GM23338 (cell line): ENCODE measurements around the gene DCST2. TPM values are rescaled to one million over a fixed set of nuclear protein-coding genes. Genes with fewer than 3 reads are reported as not detected.

ENCODE experiments used
- ATAC-seq: fragments of 200-7000 bp; cut with Tn5 transposase; 3 replicates; pipeline ENCODE4 v1.9.1; 2020
- DNase-seq: peaks from one replicate; pipeline ENCODE4 v3.0.0-alpha.2; 2015; ENCODE audit warnings: low spot score
- H2AFZ ChIP-seq: fragments of 200-600 bp; sonication (generic); 2 replicates; pipeline ENCODE4 v1.8.0; 2016; ENCODE audit warnings: antibody characterized with exemption, mild to moderate bottlenecking, moderate library complexity
- H3F3A ChIP-seq: fragments of 200-600 bp; sonication (generic); replicated peaks from 2 replicates; pipeline ENCODE4 v1.8.0; 2017; ENCODE audit warnings: antibody characterized with exemption, mixed run types, low read depth
- H3K27ac ChIP-seq: fragments of 200-600 bp; sonication (generic); 2 replicates; pipeline ENCODE4 v1.6.1; 2016; ENCODE audit warnings: low read depth
- H3K27me3 ChIP-seq: fragments of 200-600 bp; sonication (generic); 2 replicates; pipeline ENCODE4 v1.8.0; 2016; ENCODE audit warnings: mild to moderate bottlenecking, mixed run types, moderate library complexity; ENCODE audit not compliant: insufficient read depth
- H3K36me3 ChIP-seq: fragments of 200-600 bp; sonication (generic); 2 replicates; pipeline ENCODE4 v1.8.0; 2016; ENCODE audit warnings: mild to moderate bottlenecking; ENCODE audit not compliant: insufficient read depth
- H3K4me1 ChIP-seq: fragments of 200-600 bp; sonication (generic); 2 replicates; pipeline ENCODE4 v1.8.0; 2016; ENCODE audit warnings: mild to moderate bottlenecking, moderate library complexity; ENCODE audit not compliant: insufficient read depth
- H3K4me2 ChIP-seq: fragments of 200-600 bp; sonication (generic); 2 replicates; pipeline ENCODE4 v1.7.1; 2017; ENCODE audit warnings: mixed run types
- H3K4me3 ChIP-seq: fragments of 200-600 bp; sonication (generic); 2 replicates; pipeline ENCODE4 v1.6.1; 2016; ENCODE audit warnings: mixed run types
- H3K79me2 ChIP-seq: fragments of 200-600 bp; sonication (generic); replicated peaks from 2 replicates; pipeline ENCODE4 v1.8.0; 2017; ENCODE audit warnings: mild to moderate bottlenecking; ENCODE audit not compliant: insufficient read depth
- H3K9me2 ChIP-seq: fragments of 200-600 bp; sonication (generic); 2 replicates; pipeline ENCODE4 v1.8.0; 2017; ENCODE audit not compliant: insufficient read depth
- H4K20me1 ChIP-seq: fragments of 200-600 bp; sonication (generic); replicated peaks from 2 replicates; pipeline ENCODE4 v1.8.0; 2017; ENCODE audit warnings: mild to moderate bottlenecking; ENCODE audit not compliant: insufficient read depth
- H3K27ac Mint-ChIP-seq: 2 replicates; pipeline ENCODE4 v1.8.0; 2020; ENCODE audit warnings: inconsistent platforms, mild to moderate bottlenecking, moderate library complexity, mixed read lengths
- H3K27me3 Mint-ChIP-seq: 3 replicates; pipeline ENCODE4 v1.8.0; 2022; ENCODE audit warnings: low read depth, mild to moderate bottlenecking, moderate library complexity, mixed read lengths, inconsistent platforms; ENCODE audit not compliant: insufficient read depth, poor library complexity
- H3K36me3 Mint-ChIP-seq: 3 replicates; pipeline ENCODE4 v1.8.0; 2021; ENCODE audit warnings: low read depth, mild to moderate bottlenecking, inconsistent platforms, moderate library complexity, mixed read lengths
- H3K4me1 Mint-ChIP-seq: 3 replicates; pipeline ENCODE4 v1.8.0; 2020; ENCODE audit warnings: mild to moderate bottlenecking, inconsistent platforms, mixed read lengths
- H3K4me3 Mint-ChIP-seq: 3 replicates; pipeline ENCODE4 v1.8.0; 2021; ENCODE audit warnings: moderate library complexity, mild to moderate bottlenecking, inconsistent platforms, mixed read lengths
- H3K9me3 Mint-ChIP-seq: 3 replicates; pipeline ENCODE4 v1.8.0; 2020; ENCODE audit warnings: moderate library complexity, mild to moderate bottlenecking, inconsistent platforms, mixed read lengths
- CREB1 ChIP-seq: fragments of 250-450 bp; sonication (Bioruptor Pico); IDR thresholded peaks from 2 replicates; pipeline ENCODE4 v1.5.0; 2020; ENCODE audit warnings: low read depth, mild to moderate bottlenecking, moderate library complexity
- CTCF ChIP-seq, 2 experiments: fragments of 200-600 bp in 1 of 2; sonication (generic) in 1 of 2; conservative IDR thresholded peaks; 2 replicates each; pipeline versions ENCODE4 v1.5.1 to v1.6.1; 2016 to 2017; ENCODE audit warnings: antibody characterized with exemption in 2 of 2, low read depth in 2 of 2, mild to moderate bottlenecking in 2 of 2, moderate library complexity in 1 of 2
- ETS1 ChIP-seq: IDR thresholded peaks from 2 replicates; pipeline ENCODE4 v1.6.1; 2016; ENCODE audit warnings: antibody characterized with exemption
- EZH2 ChIP-seq: fragments of 200-600 bp; sonication (generic); IDR thresholded peaks from one replicate; pipeline ENCODE4 v1.8.0; 2017; ENCODE audit warnings: antibody characterized with exemption, mild to moderate bottlenecking, low read depth; ENCODE audit not compliant: unreplicated experiment
- EZH2phosphoT487 ChIP-seq: fragments of 200-600 bp; sonication (generic); IDR thresholded peaks from one replicate; pipeline ENCODE4 v1.8.1; 2018; ENCODE audit warnings: antibody characterized with exemption; ENCODE audit not compliant: unreplicated experiment
- JUNB ChIP-seq: IDR thresholded peaks from one replicate; pipeline ENCODE4 v1.6.1; 2016; ENCODE audit warnings: antibody characterized with exemption; ENCODE audit not compliant: unreplicated experiment
- NANOG ChIP-seq: IDR thresholded peaks from 2 replicates; pipeline ENCODE4 v1.6.1; 2016; ENCODE audit warnings: antibody characterized with exemption, borderline replicate concordance
- POLR2AphosphoS5 ChIP-seq: IDR thresholded peaks from 2 replicates; pipeline ENCODE4 v1.6.1; 2016; ENCODE audit warnings: antibody characterized with exemption, low read depth
- REST ChIP-seq: IDR thresholded peaks from one replicate; pipeline ENCODE4 v1.6.1; 2018; ENCODE audit warnings: antibody characterized with exemption; ENCODE audit not compliant: unreplicated experiment
- STAT1 ChIP-seq: IDR thresholded peaks from one replicate; pipeline ENCODE4 v1.6.1; 2016; ENCODE audit warnings: antibody characterized with exemption; ENCODE audit not compliant: unreplicated experiment
- ZNF114 ChIP-seq: fragments of 250-450 bp; sonication (Bioruptor Pico); IDR thresholded peaks from 2 replicates; pipeline ENCODE4 v1.5.0; 2020; ENCODE audit warnings: mild to moderate bottlenecking, moderate library complexity
- ZNF331 ChIP-seq: fragments of 250-450 bp; sonication (Bioruptor Pico); IDR thresholded peaks from 2 replicates; pipeline ENCODE4 v1.5.0; 2020; ENCODE audit warnings: low read depth, mild to moderate bottlenecking, moderate library complexity
- ZNF462 ChIP-seq: fragments of 250-450 bp; sonication (Bioruptor Pico); IDR thresholded peaks from 2 replicates; pipeline ENCODE4 v1.5.0; 2020; ENCODE audit warnings: mild to moderate bottlenecking, moderate library complexity
- polyA plus RNA-seq: library from polyadenylated mRNA; unstranded; fragments of >200 nt; fragmentation: Nextera tagmentation; extraction: Ambion mirVana; gene quantifications from 2 replicates; pipeline ENCODE4 v1.2.1, GENCODE V29; 2016
- total RNA-seq: library from RNA; depleted of rRNA; stranded (reverse); fragments of >200 nt; shearing (Covaris generic); gene quantifications from 2 replicates; pipeline ENCODE4 v1.2.3, GENCODE V29; 2014

The DCST2 gene
- total and polyA plus RNA-seq, 2 experiments from 2014 or later, result 0.78 TPM; not detected in 1

DNA sequence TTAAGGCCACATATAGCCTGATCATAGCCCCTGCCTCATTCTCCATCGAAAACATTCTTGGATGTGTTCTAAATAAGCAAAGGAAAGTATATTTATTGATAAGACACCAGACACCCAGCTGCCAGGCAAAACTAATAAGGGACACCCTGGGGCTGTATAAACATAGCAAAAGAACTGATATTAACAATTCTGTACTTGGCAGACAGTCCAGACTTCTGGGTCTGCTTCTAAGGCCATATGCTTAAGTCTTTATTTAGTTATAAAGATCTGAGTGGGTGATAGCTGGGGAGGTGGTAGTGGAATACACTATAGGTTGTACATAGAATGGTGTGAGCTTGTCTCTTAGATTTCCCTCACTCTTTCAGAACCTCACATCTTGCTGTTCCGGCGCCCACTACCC lies 55.2 kb downstream of the DCST2 start:
- no peak overlapping the region for H3K4me3 ChIP-seq
- DNase-seq (no peak), ATAC-seq (no peak)
- no peaks in the 10 kb centered on the region; the same call in none of the 3 replicates for H3K4me1 Mint-ChIP-seq
- peaks cover 1% of the 10 kb centered on the region for H3K27me3 Mint-ChIP-seq
- H4K20me1 ChIP-seq, result peaks cover 27% of the 10 kb centered on the region
- no peak overlapping the region for H3K27ac ChIP-seq
- TF ChIP-seq STAT1 (no peak), ZNF462 (CRISPR knock-in tag) (no peak), NANOG (no peak), ZNF114 (CRISPR knock-in tag) (no peak), CREB1 (CRISPR knock-in tag) (no peak), EZH2 (no peak), ZNF331 (CRISPR knock-in tag) (no peak), JUNB (no peak), ETS1 (no peak), CTCF (conservative IDR thresholded peaks at IDR 0.05; ENCODE audit: low read depth in 2 of 2) (no peak), POLR2AphosphoS5 (no peak), REST (no peak), EZH2phosphoT487 (no peak)
- H3K27ac Mint-ChIP-seq, result no peak overlapping the region
- no peak overlapping the region for H3K4me3 Mint-ChIP-seq
- no peaks in the 10 kb centered on the region for H3K9me2 ChIP-seq
- H3K36me3 Mint-ChIP-seq, result peaks cover 55% of the 10 kb centered on the region
- no peaks in the 10 kb centered on the region for H3K27me3 ChIP-seq
- H3K9me3 Mint-ChIP-seq, result no peaks in the 10 kb centered on the region
- H2AFZ ChIP-seq, result no peak overlapping the region
- H3K4me1 ChIP-seq, result peaks cover 18% of the 10 kb centered on the region
- peaks cover 26% of the 10 kb centered on the region for H3F3A ChIP-seq
- H3K4me2 ChIP-seq, result no peak overlapping the region
- H3K79me2 ChIP-seq, result peaks cover 57% of the 10 kb centered on the region
- H3K36me3 ChIP-seq, result peaks cover 26% of the 10 kb centered on the region; the same call in 1 of the 2 replicates
